HG03095 (cell line): ENCODE results near the gene CCL7.

Experiments used
- ATAC-seq: cut with Tn5 transposase; IDR thresholded peaks from one replicate; pipeline ENCODE4 v1.9.1; 2021; ENCODE audit warnings: moderate library complexity; ENCODE audit not compliant: unreplicated experiment

The CCL7 gene

DNA sequence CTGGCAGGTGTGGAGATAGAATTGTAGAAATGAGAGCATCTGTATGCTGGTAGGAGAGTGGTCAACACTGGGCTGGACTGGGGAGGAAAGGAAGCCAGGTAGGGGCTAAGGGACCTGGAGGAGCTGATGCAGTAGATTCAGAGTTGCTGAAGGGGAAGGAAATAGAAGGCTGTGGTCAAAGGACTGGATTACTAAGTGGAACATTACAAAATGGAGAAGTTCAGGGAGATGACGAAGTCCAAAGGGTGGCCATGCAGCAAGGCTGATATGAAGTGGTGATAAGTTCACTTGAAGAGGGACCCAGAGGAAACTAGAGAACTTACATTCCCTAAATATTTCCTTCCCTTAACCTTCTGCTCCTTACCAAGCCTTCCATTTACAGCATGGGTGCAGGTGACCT lies 23.6 kb upstream of the CCL7 start:
- ATAC-seq, result no peak

- ATAC-seq, result no peak
These were observed 23.1 kb upstream of the CCL7 start for GRCh38 chr17:34246881-34247280.

DNA sequence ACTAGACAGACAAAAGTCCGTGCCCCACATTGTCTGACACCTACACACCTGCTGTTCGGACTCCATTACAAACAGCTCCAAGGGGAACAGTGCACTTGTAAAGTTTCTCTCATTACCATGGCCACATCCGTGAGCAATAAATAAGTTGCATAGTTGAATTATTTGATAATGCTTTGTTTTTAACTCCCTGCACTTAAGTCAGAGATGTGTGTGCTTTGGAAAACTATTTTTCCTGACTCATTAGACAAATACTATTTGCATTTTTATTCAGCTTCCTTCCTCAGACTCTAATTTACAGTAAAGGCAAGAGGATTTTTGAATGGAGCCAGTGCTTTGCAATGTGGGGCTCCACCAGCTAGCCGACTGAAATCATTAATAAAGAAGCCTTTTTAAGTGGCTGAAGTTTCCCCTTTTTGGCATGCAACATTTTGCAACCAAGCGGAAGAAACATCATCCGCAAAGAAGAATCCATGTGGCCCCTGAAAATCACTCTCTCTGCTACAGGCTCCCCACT lies 21.5 kb upstream of the CCL7 start:
- no peak for ATAC-seq

GRCh38 chr17:34249061-34249460 lies 21.0 kb upstream of the CCL7 start:
- ATAC-seq, result no peak

DNA sequence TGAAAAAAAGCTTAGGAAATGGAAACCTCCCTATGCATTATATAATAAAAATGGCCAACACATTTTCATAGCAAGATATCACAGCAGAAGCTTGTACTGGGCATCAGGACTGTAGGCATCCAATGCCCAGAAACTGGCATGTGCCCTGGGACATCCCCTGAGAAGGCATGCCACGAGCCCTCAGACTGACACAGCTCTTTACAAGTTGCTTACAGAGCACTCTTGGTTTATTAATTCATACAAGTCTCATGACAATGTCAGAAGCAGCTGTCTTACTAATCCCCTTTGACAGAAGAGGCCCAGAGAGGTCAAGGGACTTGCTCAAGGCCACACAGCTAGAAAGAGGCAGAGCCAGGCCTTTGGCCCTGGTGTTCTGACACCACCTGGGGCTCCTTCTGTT lies 20.5 kb upstream of the CCL7 start:
- no peak for ATAC-seq

- ATAC-seq, result no peak
These were observed 18.8 kb upstream of the CCL7 start for GRCh38 chr17:34251186-34251585.

GRCh38 chr17:34252095-34252443 lies 18.0 kb upstream of the CCL7 start:
- ATAC-seq, result no peak

GRCh38 chr17:34252444-34253138 lies 17.4 kb upstream of the CCL7 start:
- ATAC-seq, result no peak

- ATAC-seq, result no peak
These were observed 16.9 kb upstream of the CCL7 start for GRCh38 chr17:34253139-34253525.

DNA sequence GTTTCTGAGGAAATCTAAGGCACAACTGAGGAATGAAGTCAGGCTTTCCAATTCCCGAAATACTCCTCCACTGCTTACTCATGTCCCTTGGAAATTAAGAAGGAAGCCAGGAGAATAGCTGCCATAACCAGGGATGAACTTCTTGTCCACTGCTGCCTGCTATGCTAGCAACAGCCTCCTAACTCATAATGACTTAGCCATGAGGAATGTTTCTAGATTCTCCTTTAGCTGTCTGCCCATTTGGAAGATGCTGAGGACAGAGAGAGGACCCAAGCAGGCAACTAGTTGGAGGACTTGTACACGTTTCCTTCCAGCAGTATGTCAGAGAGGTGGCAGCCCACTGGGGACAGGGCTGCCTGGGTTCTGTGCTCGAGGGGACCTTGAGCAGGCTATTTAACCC lies 15.9 kb upstream of the CCL7 start:
- no peak for ATAC-seq

GRCh38 chr17:34254651-34255380 lies 15.2 kb upstream of the CCL7 start, which contains the start of gene CCL2:
CCL2 (plus strand) TSS chr17:34255285; CDS start chr17:34255350, 65 bp downstream.
- ATAC-seq, result no peak

DNA sequence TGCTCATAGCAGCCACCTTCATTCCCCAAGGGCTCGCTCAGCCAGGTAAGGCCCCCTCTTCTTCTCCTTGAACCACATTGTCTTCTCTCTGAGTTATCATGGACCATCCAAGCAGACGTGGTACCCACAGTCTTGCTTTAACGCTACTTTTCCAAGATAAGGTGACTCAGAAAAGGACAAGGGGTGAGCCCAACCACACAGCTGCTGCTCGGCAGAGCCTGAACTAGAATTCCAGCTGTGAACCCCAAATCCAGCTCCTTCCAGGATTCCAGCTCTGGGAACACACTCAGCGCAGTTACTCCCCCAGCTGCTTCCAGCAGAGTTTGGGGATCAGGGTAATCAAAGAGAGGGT lies 14.7 kb upstream of the CCL7 start:
- ATAC-seq, result no peak

- ATAC-seq, result no peak
These were observed 14.2 kb upstream of the CCL7 start for GRCh38 chr17:34255841-34256240.

DNA sequence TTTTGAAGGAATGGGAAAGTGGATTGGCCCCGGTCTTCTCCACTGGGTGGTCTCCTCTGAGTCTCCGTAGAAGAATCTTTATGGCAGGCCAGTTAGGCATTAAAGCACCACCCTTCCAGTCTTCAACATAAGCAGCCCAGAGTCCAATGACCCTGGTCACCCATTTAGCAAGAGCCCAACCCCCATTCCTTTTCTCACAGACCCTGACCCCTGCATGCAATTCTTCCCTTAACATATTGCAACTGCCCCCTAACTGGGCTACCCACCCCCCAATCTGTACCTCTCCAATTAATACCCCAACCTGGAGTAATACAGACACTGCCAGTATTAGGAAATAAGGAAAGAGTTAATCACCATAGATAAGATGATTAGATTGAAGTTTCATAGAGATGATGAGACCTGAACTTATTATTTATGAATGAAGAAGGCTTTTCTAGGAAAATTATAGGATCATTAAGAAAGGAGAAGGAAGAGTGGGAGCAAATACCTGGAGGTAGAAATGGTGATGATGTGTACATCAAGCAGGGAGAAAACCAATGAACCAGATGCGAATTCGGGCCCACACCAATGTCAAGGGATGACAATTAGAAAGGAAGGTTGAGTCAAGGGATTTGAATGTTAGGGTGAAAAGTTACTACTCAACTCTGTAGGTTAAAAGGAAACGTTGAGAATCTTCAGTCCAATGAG lies 12.6 kb upstream of the CCL7 start:
- ATAC-seq, result no peak

- ATAC-seq, result no peak
These were observed 12.1 kb upstream of the CCL7 start for GRCh38 chr17:34257986-34258326.

- ATAC-seq, result no peak
These were observed 10.9 kb upstream of the CCL7 start for GRCh38 chr17:34259146-34259545.

- no peak for ATAC-seq
These were observed 9.2 kb upstream of the CCL7 start for GRCh38 chr17:34260861-34261260.

- ATAC-seq, result no peak
These were observed 8.3 kb upstream of the CCL7 start for GRCh38 chr17:34261568-34262337.

GRCh38 chr17:34265711-34266110 lies 4.3 kb upstream of the CCL7 start:
- no peak for ATAC-seq

- no peak for ATAC-seq
These were observed 5.9 kb downstream of the CCL7 start for GRCh38 chr17:34275881-34276280.

DNA sequence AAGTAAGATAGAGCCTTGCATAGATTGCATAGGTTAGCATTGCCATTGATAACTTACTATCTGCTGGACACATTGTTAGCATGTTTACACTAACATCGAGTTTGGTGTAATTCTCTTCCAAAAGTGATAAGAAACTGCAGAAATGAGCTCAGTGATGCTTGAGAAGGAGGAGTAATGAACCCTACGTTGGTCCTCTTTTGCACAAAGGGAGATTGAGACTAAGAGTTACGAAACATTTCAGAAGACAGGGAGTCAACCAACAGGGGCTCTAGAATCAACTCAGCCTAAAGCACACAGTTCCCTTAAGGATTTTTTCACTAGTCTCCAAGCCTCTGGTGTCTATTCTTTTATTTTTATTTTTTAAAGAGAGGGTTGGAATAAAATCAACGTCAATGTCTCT lies 6.8 kb downstream of the CCL7 start:
- ATAC-seq, result no peak
